22Rv1 (cell line): ENCODE results near the gene ZMPSTE24.
"Not testable (repeated sequence)": the region's sequence is repeated elsewhere in the genome, so short reads cannot be mapped to it uniquely, and the experiment has no call there.

Experiments used
- H3K27ac ChIP-seq: fragments of 450-650 bp; 2 replicates; pipeline ENCODE4 v1.5.1; 2017
- ZFX ChIP-seq: fragments of 450-650 bp; IDR thresholded peaks from 2 replicates; pipeline ENCODE4 v1.6.1; 2017; ENCODE audit warnings: antibody characterized with exemption, borderline replicate concordance
- TF ChIP-seq, protein P1 (sequence below): fragments of 450-650 bp; IDR thresholded peaks from 2 replicates; pipeline ENCODE4 v1.5.1; 2017; ENCODE audit warnings: mild to moderate bottlenecking

ZMPSTE24 gene

DNA sequence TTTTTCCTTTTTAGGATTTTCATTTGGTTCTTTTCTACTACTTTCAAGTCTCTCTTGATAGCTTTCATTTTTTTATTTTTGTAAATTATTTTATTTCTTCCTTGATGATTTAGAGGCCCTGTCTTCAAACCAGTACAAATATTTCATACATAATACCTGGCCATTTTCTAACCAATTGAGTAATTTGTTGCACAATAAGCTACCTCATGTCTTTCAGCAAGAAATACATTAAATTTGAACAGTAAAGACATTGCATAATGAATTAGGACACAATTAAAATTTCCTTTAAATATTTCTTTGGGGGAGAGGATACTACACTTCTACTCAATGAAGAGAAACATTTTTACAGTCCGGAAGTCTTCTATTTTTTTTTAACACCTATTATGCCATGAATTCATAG, 74.7 kb downstream of the ZMPSTE24 start:
- H3K27ac ChIP-seq: no peak overlapping the region
- no peak for TF ChIP-seq ZFX
- TF ChIP-seq, protein P1, sequence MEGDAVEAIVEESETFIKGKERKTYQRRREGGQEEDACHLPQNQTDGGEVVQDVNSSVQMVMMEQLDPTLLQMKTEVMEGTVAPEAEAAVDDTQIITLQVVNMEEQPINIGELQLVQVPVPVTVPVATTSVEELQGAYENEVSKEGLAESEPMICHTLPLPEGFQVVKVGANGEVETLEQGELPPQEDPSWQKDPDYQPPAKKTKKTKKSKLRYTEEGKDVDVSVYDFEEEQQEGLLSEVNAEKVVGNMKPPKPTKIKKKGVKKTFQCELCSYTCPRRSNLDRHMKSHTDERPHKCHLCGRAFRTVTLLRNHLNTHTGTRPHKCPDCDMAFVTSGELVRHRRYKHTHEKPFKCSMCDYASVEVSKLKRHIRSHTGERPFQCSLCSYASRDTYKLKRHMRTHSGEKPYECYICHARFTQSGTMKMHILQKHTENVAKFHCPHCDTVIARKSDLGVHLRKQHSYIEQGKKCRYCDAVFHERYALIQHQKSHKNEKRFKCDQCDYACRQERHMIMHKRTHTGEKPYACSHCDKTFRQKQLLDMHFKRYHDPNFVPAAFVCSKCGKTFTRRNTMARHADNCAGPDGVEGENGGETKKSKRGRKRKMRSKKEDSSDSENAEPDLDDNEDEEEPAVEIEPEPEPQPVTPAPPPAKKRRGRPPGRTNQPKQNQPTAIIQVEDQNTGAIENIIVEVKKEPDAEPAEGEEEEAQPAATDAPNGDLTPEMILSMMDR: no peak

DNA sequence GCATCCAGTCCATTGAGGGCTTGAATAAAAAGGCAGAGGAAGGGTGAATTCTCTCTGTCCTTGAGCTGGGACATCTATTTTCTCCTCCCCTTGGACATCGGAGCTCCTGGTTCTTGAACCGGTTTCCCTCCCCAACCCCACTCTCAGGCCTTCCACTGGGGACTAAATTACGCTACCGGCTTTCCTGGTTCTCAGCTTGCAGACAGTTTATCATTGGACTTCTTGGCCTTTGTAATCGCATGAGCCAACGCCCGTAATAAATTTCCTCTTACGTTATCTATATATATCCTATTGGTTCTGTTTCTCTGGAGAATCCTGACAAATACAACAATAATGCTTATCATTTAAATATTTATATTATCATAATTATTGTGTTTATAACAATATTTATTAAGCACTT, 79.4 kb downstream of the ZMPSTE24 start:
- H3K27ac ChIP-seq: no peak overlapping the region
- TF ChIP-seq, protein P1: no peak
- no peak for TF ChIP-seq ZFX

DNA sequence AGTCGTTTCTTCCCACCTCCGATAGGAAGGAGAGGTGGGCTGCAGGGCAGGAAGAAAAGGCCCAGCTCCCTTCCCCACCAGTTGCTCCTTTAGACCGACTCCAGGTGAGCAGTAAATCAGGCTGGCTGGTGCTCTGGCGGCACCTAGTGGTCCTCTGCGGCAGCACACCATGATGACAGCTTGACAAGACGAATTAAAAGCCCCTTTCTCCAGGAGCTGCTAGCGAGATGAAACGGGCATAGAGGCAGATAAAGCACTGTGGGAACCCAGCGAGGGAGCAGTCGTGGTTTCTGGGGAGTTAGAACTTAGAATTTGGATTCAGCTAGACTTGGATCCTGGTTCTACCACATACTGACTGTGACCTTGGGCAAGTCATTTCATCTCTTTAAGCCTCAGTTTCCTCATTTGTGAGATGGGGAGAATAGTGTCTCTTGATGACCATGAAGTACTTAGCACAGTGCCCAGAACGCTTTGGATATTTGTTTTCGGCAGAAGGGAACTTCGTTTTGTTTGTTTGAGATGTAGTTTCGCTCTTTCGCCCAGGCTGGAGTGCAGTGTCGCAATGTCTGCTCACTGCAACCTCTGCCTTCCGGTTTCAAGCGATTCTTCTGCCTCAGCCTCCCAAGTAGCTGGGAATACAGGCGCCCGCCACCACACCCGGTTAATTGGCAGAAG, 80.8 kb downstream of the ZMPSTE24 start:
- TF ChIP-seq, protein P1: peak; percentile 98
- no peak for TF ChIP-seq ZFX
- no peak overlapping the region for H3K27ac ChIP-seq

DNA sequence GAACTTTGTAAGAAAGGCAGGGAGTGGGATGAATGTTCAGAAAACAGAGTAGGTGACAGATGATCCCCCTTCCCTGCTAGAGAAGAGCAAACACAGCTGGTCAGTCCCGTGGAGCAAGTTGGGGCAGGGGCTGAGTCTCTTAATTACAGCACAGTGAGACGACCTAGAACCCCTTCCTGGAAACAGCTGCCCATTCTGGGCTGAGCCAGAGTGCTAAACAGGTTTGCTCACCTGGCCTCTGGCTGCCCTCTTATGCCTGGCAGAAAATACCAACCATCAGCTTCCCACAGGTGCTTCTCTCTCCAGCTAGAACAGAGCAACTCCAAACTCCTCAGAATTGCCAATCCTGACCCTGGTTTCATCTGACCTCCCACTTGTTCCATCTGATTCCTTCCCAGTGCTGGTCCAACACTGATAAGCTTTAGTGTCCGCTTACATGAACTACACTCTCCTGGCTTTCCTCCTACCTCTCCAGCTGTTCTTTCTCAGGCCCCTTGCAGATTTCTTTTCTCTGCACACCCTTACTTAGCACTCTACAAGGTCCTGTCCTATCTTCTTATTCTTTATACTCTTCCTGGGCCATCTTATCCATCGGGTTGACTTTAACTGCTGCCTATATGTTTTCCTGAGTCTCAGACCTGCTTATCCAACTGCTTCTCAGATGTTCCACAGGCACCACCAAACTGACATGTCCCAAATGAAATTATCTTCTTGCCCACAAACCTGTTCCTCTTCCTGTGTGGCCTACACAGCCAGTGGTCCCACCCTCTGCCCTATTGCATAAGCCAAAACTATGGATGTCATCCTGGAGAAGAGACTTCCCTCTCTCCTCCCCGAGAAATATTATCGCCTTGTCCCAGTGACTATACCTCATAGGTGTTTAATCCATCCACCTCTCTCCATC, 81.6 kb downstream of the ZMPSTE24 start:
- no peak overlapping the region for H3K27ac ChIP-seq
- no peak for TF ChIP-seq ZFX
- TF ChIP-seq, protein P1: no peak

DNA sequence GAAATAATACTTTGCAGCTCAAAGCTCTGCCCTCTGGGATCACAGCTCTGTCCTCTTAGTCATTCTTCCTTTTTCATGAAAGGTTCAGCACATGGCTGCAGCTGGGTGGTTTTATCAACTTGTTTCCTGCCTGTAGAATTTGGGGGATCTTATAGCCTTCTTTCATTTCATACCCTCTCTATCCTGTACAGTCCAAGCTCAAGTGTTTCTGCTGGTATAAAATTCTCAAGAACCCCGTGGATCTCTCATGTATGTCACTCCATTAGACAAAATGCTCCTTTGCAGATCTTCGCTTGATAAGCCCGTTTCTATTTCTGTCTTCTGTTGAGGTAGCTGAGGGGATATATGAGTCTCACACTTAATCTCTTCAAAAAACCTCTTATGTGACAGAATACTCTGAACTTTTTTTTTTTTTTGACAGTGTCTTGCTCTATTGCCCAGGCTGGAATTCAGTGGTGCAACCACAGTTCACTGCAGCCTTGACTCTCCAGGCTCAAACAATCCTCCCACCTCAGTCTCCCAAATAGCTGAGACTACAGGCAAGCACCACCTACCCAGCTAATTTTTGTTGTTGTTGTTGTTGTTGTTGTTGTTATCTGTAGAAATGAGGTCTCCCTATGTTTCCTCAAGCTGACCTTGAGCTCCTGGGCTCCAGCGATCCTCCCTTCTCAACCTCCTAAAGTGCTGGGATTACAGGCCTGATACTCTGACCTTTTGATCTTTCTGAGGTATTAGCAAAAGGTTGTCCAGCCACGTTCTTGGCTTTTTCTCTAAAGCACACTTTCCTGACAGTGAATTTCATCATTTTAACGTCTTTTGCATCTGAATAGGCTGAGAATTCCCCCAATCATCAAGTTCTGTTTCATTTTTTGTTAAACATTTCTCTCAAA, 83.7 kb downstream of the ZMPSTE24 start:
- TF ChIP-seq ZFX: no peak
- TF ChIP-seq, protein P1: no peak
- H3K27ac ChIP-seq: no peak overlapping the region

DNA sequence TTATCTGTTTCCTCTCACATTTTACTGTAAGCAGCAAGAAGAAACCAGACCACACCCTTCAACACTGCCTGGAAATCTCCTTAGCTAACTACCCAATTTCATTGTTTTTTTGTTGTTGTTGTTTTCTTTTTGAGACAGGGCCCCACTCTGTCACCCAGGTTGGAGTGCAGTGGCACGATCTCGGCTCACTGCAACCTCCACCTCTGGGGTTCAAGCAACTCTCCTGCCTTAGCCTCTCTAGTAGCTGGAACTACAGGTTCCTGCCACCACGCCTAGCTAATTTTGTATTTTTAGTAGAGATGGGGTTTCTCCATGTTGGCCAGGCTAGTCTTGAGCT, 84.3 kb downstream of the ZMPSTE24 start:
- not testable (repeated sequence) for H3K27ac ChIP-seq
